Measurements from ENCODE around the gene RUSC1. TPM values are rescaled to one million over a fixed set of nuclear protein-coding genes. Genes with fewer than 3 reads are reported as not detected.
"Not testable (repeated sequence)": the region's sequence is repeated elsewhere in the genome, so short reads cannot be mapped to it uniquely, and the experiment has no call there.

The RUSC1 gene
- 41.6 and 43.3 TPM in 2 replicates for total RNA-seq (2014; rRNA removed)
- 29.6 TPM for polyA plus RNA-seq (2012)

- peak; percentile 47 for DNase-seq (ENCODE audit: low read depth)
These were observed at the start of gene RUSC1 for GRCh38 chr1:155320661-155321617. TSS of gene RUSC1 (plus strand) at chr1:155320894. CDS start at chr1:155321774, 880 bp downstream.

- DNase-seq (ENCODE audit: low read depth): peak; percentile 61
These were observed 48.0 kb upstream of the RUSC1 start for GRCh38 chr1:155272466-155273342.

GRCh38 chr1:155273343-155274245 is 47.1 kb upstream of the RUSC1 start, which contains the start of gene CLK2:
TSS of gene CLK2 (minus strand) at chr1:155273504. CDS start at chr1:155270977, 2,527 bp downstream.
- peak; percentile 95 for DNase-seq (ENCODE audit: low read depth)

GRCh38 chr1:155277070-155277901 is 43.4 kb upstream of the RUSC1 start, which contains the start of gene HCN3:
TSS of gene HCN3 (plus strand) at chr1:155277463. CDS start at chr1:155277591, 128 bp downstream.
- DNase-seq (ENCODE audit: low read depth): peak; percentile 93

GRCh38 chr1:155277902-155278688 is 42.6 kb upstream of the RUSC1 start:
- peak; percentile 35 for DNase-seq (ENCODE audit: low read depth)

- DNase-seq (ENCODE audit: low read depth): no peak
These were observed 42.0 kb upstream of the RUSC1 start for GRCh38 chr1:155278689-155279160.

- no peak for DNase-seq (ENCODE audit: low read depth)
These were observed 41.4 kb upstream of the RUSC1 start for GRCh38 chr1:155279268-155279667.

- no peak for DNase-seq (ENCODE audit: low read depth)
These were observed 38.1 kb upstream of the RUSC1 start for GRCh38 chr1:155282488-155283091.

- no peak for DNase-seq (ENCODE audit: low read depth)
These were observed 36.2 kb upstream of the RUSC1 start for GRCh38 chr1:155284476-155284875.

GRCh38 chr1:155285063-155285462 is 35.6 kb upstream of the RUSC1 start:
- no peak for DNase-seq (ENCODE audit: low read depth)

GRCh38 chr1:155285631-155286044 is 35.1 kb upstream of the RUSC1 start:
- DNase-seq (ENCODE audit: low read depth): no peak

GRCh38 chr1:155286544-155286943 is 34.1 kb upstream of the RUSC1 start:
- DNase-seq (ENCODE audit: low read depth): no peak

- DNase-seq (ENCODE audit: low read depth): no peak
These were observed 32.6 kb upstream of the RUSC1 start for GRCh38 chr1:155287987-155288543.

GRCh38 chr1:155291006-155291405 is 29.7 kb upstream of the RUSC1 start:
- not testable (repeated sequence) for DNase-seq (ENCODE audit: low read depth)

GRCh38 chr1:155293086-155293749 is 27.5 kb upstream of the RUSC1 start:
- DNase-seq (ENCODE audit: low read depth): no peak

- DNase-seq (ENCODE audit: low read depth): no peak
These were observed 26.0 kb upstream of the RUSC1 start for GRCh38 chr1:155294520-155295182.

Measured in LHCN-M2 (cell line).